HG03196 (cell line): ENCODE data around the gene CCDC27.

ENCODE experiments used
- ATAC-seq: cut with Tn5 transposase; IDR thresholded peaks from one replicate; pipeline ENCODE4 v1.9.1; 2021; ENCODE audit not compliant: unreplicated experiment

Gene CCDC27

DNA sequence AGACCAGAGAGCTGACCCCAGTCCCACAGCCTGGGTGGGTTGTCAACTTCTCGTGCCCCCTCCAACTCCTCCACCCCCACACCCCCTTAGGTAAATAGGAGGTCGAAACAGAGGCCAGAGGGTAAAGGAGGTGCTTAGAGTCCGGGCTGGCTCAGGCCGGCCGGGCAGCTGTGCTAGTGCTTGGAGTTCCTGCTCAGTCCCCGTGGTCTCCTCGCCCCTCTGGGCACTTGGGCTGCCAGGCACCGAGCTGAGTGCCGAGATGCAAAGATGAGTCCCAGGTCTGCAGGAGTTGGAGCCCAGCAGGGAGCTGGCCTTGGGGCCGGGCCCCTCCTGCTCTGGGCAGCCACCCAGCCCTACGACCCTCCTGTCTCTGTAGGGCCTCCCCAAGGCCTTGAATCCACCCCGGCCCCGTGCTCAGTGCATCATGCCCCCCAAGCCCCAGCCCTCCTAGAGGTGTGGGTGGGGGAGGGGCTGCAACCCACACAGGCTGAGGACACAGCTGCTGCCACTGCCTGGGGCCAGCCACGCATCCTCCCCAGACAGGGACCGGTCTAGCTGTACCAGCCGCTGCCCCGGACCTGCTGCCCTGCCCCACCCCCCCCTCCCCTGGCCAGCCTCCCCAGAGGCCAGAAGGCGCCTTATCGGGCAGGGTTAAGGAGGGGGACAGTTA lies 22.2 kb downstream of the CCDC27 start:
- no peak for ATAC-seq

DNA sequence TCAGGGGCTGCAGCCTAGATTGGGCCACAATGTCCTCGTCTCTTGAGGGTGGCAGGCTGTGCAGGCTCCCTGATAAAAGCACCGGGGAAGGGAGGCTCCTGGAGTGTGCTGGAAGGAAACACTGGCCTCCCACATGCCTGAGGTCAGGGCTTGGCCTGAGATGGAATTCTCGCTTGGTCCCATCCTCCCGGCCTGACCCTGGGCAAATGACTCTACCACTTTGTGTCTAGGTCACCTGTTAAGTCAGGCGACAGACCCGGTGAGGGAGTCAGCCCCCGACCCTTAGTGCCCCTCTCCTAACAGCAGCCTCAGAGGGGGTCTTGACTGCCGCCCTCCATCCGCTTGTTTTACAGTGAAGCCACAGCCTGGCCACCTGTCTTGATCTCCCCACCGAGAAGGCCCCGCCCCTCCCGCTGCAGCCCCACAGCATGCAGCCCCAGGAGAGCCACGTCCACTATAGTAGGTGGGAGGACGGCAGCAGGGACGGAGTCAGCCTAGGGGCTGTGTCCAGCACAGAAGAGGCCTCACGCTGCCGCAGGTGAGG lies 22.8 kb downstream of the CCDC27 start:
- ATAC-seq: no peak

DNA sequence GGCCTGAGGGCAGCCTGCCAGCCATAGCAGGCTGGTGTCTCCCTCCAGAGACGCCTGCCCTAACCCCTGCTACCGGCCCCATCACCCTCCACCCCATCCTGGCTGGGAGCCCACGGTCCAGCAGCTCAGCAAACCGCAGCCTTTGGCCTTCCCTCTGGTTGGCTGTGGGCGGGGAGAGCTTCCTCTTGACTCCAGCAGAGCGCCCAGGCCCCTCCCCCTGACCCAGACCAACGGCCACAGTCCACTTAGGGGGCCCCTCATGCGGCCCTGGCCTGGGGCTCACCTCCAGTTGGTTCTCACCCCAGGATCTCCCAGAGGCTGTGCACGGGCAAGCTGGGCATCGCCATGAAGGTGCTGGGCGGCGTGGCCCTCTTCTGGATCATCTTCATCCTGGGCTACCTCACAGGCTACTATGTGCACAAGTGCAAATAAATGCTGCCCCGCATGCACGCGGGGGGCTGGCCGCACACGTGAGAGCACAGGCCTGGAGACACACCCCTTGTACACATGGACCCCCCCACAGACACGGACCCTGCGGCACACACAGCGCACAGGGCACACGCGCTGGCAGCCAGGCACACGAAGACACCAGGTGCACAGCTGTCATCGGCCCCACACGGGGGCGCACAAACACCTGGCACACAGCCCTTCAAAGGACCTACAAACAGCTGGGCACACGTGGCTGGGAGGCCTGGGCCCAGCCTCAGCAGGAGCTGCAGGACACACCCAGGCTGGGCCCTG lies 23.4 kb downstream of the CCDC27 start:
- no peak for ATAC-seq

DNA sequence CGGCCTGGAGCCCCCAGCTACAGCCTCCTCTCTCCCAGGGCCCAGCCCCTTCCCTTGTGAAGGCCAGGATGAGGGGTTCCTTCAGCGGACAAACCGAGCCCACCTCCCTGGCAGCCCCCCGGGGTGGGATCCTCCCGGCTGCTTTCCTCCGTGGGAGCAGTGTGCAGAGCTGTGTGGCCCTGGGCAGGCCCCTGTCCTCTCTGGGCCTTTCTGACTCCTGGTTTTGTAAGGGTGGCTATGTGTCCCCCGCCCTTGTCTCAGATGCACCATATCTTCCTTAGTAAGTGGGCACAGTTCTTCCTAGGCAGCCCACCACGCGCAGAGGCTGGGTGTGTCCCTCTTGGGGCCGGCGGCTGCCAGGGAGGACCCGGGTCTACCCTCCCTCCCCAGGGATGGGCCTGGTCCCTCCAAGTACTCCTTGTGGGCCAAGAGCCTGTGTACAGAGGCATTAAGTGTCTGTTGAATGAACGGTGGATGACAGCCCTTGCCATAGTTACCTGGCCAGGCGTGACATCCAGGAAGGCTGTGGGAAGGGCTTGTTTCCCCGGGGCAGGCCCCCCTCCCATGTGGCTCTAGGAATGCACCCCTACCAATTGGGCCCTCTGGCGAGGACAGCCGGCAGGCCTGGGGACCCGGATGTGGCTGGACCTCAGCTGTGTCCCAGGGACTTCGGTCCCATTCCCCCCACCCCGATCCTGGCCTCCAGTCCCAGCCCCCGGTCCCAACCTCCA lies 24.1 kb downstream of the CCDC27 start:
- ATAC-seq: no peak

DNA sequence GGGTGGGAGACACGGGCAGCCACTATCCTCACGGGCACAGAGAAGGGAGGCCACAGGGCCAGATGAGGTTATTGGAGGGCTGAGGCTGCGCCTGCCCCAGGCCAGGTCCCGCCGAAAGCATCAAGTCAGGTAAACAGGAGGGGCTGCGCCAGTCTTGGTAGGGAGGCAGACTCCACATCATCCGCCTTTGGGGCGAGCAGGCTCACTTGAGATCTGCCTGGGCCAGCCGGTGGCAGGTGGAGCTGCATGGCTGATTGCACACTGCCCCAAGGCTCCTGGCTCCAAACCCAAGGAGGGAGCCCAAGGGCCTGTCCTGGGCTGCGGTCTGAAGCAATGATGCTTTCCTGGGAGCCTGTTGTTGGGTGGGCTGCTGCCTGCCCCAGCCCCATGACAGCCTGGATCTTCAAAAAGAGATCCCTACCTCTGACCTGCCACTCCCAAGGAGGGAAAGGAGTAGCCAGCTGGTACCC lies 24.9 kb downstream of the CCDC27 start:
- no peak for ATAC-seq

DNA sequence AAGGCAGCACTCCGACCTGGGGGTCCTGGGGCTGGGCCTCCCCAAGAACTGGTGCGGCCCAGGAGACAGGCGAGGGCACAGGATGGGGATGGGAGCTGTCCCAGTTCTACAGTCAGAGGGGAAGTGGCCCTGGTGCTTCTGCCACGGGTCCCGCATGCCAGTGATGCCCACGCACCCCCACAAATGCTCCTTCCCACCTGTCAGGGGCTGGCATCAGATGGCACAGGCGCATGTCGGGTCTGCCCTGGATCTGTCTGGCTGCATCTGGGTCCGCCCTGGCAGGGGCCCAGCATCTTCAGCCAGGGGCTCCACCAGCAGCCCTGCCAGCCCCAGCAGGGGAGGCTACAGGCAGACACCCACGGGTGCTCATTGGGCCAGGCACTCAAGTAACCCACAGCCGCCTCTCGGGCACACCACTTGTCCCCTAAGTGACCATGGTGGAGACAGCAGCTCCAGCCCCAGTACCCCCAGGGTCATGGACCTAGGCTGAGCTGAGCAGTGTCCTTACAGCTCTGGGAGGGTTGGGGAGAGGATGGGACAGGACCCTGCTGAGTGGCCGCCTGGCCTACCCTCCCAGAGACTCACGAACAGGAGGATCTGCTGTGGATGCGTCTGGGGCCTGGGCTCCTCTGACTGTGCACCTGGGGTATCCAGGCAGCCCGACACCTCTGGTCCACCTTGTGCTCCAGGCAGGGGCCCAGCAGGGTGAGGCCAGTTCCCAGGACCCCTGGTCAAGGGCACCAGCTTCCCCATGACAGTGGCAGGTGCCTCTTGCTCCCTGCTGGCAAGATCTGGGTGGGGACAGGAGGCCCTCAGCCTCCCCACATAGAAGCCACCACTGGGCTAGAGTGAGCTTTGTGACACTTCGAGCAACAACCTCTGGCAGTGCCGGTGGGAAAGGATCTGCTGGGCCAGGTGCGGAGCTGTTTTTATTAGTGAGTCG lies 25.7 kb downstream of the CCDC27 start:
- ATAC-seq: no peak

DNA sequence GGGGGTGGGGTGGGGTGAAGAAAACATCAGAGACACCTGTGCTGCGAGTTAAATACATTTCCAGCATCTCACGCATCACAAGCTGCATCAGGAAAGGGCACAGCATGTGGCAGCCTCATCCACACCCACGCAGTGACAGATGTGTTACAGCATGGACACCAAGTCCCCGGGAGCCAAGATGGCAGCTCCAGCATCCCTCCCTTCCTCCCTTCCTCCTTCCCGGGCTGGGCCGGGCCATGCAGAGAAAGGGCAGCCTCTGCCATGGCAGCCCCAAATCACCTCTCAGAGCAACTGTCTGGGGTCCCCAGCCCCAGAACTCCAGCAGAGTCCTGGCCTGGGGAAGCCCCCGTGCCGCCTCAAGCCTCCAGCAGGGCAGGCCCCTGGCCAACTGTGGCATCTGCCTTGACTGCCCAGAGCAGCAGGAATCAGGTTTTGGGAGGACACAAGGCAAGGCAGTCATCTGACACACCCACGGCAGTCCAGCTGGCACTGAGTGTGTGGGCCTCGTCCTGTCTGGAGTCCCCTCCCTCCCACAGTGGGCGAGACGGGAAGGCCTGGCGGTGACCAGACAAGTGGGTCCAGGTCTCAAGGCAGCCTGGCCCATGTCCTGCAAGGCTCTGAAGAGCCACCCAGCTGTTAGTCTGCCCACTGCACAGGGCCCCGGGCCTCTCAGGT lies 26.5 kb downstream of the CCDC27 start:
- ATAC-seq: no peak

DNA sequence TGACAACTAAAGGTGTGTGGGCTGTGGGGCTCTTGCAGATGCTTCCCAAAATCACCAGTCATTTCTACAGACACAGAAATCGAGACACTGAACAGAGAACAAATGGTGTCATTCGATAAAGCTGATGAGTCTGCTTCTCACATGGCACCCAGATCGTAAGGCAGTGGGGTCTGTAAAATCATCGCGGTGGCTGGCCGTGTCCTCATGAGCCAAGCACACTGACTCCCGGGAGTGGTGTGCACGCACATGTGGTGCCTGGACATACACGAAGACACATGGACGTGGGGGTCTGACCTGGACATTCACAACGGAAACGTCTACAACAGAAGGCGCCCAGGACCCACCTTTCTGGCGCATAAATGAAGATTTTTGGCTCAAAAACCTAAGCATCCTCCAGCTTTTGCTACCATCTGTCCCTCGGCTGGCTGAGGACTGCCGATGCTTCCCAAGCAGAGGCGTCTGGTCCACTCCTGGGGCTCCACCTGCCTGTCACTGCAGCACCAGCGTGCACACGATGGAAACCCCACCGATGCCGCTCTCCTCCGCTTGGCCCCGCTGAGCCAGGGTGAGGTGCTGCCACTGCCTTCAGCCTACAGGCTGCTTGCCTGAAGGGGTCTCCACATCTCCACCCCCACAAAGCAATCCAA lies 27.1 kb downstream of the CCDC27 start:
- ATAC-seq: no peak

DNA sequence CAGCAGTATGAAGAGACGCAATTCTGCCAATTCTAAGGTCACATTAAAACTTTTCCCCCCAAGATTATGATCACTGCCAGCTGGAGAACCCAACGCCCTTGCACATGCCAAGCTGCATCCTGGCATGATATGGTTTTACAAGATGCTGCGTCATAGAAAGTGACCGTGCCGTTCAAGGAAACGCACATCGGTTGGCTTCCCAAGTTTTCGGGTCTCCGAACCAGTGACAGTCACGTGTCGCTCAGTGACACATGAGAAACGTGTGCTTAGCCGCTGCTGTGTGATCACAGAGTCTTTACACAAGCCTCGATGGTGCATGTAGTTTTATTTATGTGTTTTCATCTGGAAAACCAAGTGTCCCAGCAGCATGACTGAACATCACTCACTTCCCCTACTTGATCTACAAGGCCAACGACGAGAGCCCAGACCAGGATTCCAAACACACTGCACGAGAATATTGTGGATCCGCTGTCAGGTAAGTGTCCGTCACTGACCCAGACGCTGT lies 27.7 kb downstream of the CCDC27 start:
- no peak for ATAC-seq

DNA sequence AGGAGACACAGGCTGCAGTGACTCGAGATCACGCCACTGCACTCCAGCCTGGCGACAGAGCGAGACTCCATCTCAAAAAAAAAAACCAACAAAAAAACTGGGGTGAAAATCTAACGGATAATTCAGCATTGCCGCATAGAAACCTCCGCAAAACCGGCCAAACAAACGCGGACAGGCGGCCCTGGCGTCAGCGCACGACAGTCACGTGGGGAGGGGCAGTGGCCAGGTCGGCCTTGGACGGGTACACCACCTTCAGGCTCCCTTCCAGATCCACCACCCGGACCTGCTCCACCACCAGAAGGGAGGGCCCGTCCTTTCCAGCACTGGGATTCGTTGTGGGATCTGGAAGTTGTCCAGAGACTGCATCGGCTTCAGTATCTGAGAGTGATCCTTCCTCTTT lies 28.7 kb downstream of the CCDC27 start:
- no peak for ATAC-seq

DNA sequence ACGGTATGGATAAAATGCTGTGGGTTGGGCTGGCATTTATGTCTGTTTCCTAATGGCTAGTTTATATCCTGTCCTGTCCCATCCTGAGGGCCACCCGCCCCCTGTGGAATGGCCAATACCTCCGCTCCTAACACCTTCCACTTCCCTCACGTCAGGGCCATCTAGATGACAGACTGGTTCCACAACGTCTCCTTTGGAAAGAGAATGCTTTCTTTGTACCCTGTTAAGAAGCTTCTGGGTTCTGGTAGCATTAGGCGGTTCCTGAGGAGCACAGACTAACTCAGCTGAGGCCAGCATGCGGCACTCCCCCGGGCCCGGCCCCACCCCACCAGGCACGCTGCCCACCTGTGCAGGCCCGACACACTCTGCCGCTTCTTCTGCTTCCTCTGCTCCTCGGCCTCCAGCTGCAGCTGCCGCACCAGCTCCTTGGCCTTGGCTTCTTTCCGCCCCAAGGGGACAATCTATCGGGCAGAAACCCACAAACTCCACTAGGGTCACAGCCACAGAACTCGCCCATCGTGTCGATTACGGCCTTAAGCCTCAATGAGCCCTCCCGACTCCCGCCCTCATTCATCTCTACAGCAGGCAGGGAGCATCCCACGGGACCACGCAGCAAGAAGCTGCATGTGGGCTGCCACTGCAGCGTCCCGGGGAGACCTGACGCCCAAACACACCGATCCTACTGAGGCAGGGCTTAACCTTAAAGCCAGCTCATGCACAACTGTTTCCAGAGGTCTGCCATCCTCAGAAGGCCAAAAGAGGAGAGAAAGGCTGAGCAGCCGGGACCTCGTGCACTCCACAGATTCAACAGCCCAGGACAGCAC lies 31.6 kb downstream of the CCDC27 start:
- ATAC-seq: no peak

DNA sequence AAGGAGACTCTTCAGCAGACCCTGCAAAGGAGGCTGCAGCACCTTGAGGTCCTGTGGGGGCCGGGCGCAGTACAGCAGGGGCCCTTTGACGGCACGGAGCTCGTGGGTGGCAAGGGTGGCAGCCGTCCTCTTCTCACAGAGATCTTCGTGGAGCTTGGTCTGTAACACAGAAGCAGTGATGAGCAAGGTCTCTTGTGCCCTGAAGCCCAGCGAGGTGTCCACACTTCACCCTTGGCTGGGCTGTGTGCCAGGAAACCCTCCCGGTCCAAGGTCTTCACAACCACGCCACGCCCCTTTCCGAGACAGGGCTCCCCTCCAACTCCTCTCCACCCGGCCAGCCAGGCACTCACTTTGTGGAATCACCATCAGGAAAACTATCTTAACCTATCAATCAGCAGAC lies 32.8 kb downstream of the CCDC27 start:
- ATAC-seq: no peak

DNA sequence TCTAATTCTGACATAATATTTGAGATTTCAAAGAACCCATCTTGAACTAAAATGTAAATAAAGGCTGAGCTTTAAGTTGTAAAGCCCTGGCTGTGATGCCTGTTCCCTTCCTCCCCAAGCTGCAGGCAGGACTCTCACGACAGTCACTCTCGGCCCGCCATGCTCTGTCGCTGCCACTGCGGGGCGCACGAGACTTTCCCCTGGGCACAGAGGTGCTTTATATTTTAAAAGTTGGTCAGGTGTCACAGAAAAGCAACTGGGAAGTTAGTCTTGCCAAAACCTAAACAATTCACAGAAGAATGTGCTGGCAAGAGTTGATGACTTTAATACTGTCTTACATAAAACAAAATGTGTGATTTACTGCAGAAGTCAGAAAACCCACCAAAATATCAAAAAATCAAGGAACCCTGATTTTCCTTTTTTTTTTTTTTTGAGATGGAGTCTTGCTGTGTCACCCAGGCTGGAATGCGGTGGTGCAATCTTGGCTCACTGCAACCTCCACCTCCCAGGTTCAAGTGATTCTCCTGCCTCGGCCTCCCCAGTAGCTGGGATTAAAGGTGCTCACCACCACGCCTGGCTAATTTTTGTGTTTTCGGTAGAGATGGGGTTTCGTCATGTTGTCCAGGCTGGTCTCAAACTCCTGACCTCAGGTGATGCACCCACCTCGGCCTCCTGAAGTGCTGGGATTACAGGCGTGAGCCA lies 33.4 kb downstream of the CCDC27 start:
- ATAC-seq: no peak

DNA sequence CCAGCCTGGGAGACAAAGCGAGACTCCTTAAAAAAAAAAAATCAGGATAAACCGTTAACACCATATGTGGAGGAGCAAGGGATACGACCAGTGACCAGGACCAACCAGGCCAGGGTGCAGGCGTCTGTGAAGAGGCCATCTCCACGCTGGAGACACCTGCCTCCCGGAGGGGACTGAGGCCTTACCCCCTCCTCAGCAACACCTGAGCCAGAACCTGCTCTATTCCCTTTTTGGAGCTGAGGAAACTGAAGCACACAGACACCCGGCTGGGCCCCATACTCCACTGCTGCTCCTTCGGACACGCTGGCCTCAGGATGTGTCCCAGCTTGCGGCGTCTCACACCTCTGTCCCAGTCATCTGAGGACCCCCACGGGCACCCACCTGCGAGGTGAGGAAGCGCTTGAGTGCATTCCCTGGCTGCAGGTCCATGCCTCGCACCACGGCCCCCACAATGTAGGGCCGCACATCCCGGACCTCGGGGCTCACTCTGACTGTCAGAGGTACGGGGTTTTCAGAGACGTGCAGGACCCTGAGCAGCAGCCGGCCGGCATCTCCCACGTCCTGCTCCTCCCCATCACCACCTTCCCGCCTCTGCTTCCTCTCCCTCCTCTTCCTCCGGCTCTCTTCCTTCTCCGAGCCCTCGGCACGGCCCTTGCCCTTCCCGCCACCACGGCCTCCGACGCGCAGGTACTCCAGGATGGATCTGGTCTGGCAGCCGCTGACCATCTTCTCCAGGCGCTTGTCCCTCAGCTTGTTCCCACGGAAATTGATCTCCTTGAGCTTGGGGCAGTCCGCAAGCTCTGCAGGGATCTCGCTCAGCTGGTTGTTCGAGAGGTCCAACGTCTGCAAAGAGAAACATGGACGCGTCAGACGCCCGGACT lies 34.5 kb downstream of the CCDC27 start:
- no peak for ATAC-seq

DNA sequence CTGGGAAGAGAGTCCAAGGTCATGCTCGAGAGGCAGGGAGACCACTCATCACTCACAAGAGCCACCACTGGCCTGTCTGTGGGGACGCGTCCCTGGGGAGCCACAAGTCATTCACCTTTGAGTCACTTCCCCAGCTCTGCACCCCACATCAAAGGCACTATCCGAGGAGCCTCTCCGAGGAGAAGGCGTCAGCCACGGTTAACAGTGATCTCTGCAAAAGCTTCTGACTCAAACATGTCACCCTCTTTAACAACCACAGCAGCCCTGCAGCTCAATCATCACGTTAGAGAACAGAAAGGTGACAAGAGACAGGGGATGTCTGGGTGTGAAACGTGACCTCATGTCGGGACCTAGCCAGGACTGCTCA lies 35.1 kb downstream of the CCDC27 start:
- ATAC-seq: no peak

DNA sequence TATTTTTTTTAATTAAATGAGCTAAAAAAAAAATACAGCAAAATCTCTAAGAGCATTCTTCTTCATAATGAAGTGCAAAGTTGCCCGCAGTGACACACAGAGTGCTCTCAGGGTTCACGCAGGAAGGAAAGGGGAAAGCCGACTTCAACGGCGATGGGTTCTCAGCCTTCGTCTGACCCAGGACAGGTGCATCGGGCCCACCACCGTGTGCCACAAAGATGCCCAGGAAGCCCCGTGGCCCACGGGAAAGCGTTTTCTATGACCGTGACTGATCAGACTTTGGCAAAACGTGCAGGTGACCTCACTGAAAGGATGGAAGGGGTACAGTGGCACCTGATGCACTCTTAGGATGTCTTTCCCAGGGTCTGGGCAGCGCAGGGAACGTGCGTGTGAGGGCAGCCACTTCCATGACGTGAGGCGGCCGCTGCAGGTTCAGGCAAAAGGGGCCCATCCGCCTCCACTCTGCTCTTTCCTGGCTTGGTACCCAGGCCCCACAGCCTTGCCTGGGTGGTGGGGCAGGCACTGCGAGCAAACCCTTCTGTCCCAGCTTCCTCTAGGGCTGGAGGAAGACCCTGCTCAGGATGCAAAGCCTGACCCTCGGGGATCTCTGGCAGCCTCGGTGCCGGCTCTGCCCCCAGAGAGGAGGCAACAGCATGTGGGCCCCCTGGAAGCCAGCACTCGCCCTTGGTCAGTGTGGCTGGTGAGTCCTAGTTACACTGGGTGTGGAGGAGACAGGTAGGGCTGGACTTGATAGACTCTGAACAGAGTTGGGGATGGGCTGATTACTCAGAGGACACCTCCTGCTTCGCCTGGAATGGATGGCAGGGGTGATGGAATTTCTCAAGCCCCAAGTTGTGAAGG lies 35.7 kb downstream of the CCDC27 start:
- no peak for ATAC-seq
